LNCAP (cell line): ENCODE measurements around the gene MAP6D1.

Experiments used
- TF ChIP-seq, protein P1 (sequence below): fragments of 450-650 bp; IDR thresholded peaks from 2 replicates; pipeline ENCODE4 v1.5.1; 2017; ENCODE audit warnings: mild to moderate bottlenecking

Gene MAP6D1

DNA sequence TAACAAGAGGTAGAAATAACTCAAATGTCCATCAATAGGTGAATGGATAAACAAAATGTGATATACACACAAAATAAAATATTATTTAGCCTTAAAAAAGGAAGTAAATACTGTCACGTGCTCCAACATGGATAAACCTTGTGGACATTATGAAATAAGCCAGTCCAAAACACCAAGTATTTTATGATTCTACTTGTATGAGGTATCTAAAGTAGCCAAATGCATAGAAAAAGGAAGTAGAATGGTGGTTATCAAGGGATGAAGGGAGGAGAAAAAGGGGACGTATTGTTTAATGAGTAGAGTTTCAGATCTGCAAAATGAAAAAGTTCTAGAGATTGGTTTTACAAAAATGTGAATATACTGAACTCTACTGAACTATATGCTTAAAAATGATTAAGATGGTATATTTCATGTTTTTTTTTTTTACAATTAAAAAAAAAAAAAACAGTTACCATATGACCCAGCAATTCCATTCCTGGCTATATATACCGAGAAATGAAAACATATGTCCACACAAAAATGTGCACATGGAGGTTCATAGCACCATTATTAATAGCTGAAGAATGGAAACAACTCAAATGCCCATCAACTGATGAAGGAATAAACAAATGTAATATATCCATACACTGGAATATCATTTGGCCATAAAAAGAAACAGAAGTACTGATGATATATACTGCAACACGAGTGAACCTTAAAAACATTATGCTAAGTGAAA is 29.1 kb upstream of the MAP6D1 start:
- TF ChIP-seq, protein P1, sequence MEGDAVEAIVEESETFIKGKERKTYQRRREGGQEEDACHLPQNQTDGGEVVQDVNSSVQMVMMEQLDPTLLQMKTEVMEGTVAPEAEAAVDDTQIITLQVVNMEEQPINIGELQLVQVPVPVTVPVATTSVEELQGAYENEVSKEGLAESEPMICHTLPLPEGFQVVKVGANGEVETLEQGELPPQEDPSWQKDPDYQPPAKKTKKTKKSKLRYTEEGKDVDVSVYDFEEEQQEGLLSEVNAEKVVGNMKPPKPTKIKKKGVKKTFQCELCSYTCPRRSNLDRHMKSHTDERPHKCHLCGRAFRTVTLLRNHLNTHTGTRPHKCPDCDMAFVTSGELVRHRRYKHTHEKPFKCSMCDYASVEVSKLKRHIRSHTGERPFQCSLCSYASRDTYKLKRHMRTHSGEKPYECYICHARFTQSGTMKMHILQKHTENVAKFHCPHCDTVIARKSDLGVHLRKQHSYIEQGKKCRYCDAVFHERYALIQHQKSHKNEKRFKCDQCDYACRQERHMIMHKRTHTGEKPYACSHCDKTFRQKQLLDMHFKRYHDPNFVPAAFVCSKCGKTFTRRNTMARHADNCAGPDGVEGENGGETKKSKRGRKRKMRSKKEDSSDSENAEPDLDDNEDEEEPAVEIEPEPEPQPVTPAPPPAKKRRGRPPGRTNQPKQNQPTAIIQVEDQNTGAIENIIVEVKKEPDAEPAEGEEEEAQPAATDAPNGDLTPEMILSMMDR = no peak

DNA sequence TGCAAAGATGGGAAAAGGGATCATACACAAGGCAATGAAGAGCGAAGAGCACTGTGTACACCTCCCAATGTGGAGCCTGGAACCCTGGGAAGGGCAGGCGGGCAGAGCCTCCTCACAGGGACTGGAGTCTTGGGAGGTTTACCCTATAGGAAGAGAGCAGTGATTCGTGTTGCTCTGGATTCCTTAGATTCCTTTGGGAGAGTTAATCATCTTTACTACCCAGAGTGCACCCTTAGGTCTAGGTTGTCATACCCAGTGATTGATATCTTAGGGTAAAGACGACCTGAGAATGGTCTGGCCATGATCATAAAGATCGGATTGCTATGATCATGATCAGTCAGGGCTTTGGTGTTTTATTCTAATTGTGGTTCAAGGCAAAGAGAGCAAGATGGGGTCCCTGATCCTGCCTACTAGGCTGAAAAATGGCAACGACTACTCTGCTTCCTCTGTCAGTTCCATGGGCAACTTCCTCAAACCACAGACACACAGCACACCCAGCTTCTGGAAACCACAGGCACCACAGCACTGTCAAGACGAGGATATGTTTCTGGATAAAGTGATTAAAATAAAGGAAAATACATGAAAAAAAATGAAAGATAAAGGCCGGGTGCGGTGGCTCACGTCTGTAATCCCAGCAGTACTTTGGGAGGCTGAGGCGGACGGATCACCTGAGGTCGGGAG is 20.4 kb upstream of the MAP6D1 start:
- TF ChIP-seq, protein P1 = no peak

DNA sequence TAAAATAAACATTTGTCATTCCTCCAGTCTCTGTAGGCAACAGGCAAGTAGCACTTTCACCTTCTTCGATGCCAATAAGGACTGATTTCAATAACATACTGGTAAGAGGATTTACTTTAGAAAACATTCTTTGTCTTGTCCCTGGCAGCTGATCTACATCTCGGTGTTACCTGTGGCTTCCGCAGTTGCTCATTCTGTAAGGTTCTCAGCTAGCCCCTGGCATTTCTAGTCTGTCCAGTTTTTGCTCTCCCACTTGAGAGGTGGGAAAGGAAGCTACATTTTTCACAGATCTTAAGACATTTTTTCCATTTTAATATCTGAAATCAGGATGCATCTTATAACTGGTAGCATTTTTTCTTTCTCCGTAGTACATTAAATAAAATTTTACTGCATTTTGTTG is 19.7 kb upstream of the MAP6D1 start:
- TF ChIP-seq, protein P1 = no peak

- TF ChIP-seq, protein P1 = no peak
Observed at GRCh38 chr3:183844606-183845005, 19.2 kb upstream of the MAP6D1 start.

- TF ChIP-seq, protein P1 = no peak
Observed at GRCh38 chr3:183839751-183840150, 14.4 kb upstream of the MAP6D1 start.

- TF ChIP-seq, protein P1 = no peak
Observed at GRCh38 chr3:183837894-183838293, 12.5 kb upstream of the MAP6D1 start.

DNA sequence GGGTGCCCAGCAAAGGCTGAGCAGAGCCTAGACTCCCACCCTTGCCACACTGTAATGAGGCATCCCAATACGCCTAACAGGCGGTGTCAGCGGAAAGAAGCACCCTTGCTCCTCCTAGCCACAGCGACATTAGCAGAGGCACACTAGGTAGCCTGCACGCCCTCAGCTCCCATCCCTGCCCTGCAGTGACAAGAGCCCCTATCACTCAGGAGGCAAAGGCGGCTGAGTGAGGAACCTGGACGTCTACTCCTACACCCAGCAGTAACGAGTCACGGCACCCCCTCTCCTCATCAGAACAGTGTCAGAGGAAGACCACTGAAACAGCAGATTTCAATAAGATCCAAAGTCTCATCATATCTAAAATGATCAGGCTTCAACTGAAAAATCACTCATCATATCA is 12.0 kb upstream of the MAP6D1 start:
- TF ChIP-seq, protein P1 = no peak
